Endothelial cell of umbilical vein (primary cell): ENCODE data around the gene ARMH3. TPM values are rescaled to one million over a fixed set of nuclear protein-coding genes. Genes with fewer than 3 reads are reported as not detected.

Experiments used
- BruUV-seq: library from RNA; stranded (reverse); fragments of 400-500 nt; replicated peaks from 2 replicates; lab custom pipeline; 2021; lab: Mats Ljungman, UMichigan
- CTCF ChIA-PET: fragments of 300-600, 350-600 bp; sonication (Branson Sonifier 250); formaldehyde crosslinking; loops from one replicate; lab custom pipeline; 2021; ENCODE audit warnings: antibody characterized with exemption, inconsistent platforms; lab: Charles Lee
- POLR2A ChIA-PET: fragments of 300-600, 350-600 bp; sonication (Branson Sonifier 250); formaldehyde crosslinking; loops from one replicate; lab custom pipeline; 2021; ENCODE audit warnings: antibody characterized with exemption, inconsistent platforms; lab: Charles Lee
- DNase-seq: peaks from one replicate; pipeline ENCODE4 v3.0.0-alpha.2; 2011; ENCODE audit warnings: low read depth, low spot score
- FAIRE-seq: peaks from 2 replicates; lab custom pipeline; 2011; peaks lifted over from hg19 to GRCh38; lab: Jason Lieb, UNC
- H2AFZ ChIP-seq: 2 replicates; pipeline ENCODE4 v1.6.0; 2012; ENCODE audit warnings: low read depth, low read length, control low read depth, inconsistent platforms
- H3K27ac ChIP-seq: 2 replicates; pipeline ENCODE4 v1.5.1; 2011; ENCODE audit warnings: low read depth, mild to moderate bottlenecking, control low read depth, low read length, moderate library complexity; ENCODE audit not compliant: insufficient read depth
- H3K27me3 ChIP-seq, 2 experiments: 2 replicates each; pipeline versions ENCODE4 v1.6.0 to v1.6.1; 2011; ENCODE audit warnings: low read length in 2 of 2, mixed read lengths in 1 of 2; ENCODE audit not compliant: control insufficient read depth in 2 of 2, insufficient read depth in 2 of 2
- H3K36me3 ChIP-seq, 2 experiments: 2 replicates in 1 of 2; 3 replicates in 1 of 2; pipeline ENCODE4 v1.5.1; 2011; ENCODE audit warnings: low read length in 2 of 2, mild to moderate bottlenecking in 1 of 2, moderate library complexity in 1 of 2; ENCODE audit not compliant: control insufficient read depth in 2 of 2, insufficient read depth in 2 of 2; ENCODE audit errors: extremely low read depth in 1 of 2
- H3K4me1 ChIP-seq: 3 replicates; pipeline ENCODE4 v1.5.1; 2011; ENCODE audit warnings: mild to moderate bottlenecking, low read length; ENCODE audit not compliant: control insufficient read depth, insufficient read depth; ENCODE audit errors: extremely low read depth
- H3K4me2 ChIP-seq: 2 replicates; pipeline ENCODE4 v1.6.1; 2011; ENCODE audit warnings: low read length, control low read depth, mixed read lengths; ENCODE audit not compliant: insufficient read depth
- H3K4me3 ChIP-seq, 3 experiments: fragments of 200-600 bp in 1 of 3; sonication (generic), shearing (Covaris generic) in 1 of 3; replicated peaks in 1 of 3; 2 replicates each; pipeline ENCODE4 v1.5.1; 2011 to 2016; ENCODE audit warnings: control low read depth in 3 of 3, low read length in 3 of 3, mild to moderate bottlenecking in 2 of 3, inconsistent platforms in 1 of 3, low read depth in 1 of 3, moderate library complexity in 1 of 3; ENCODE audit not compliant: insufficient read depth in 1 of 3
- H3K79me2 ChIP-seq: 2 replicates; pipeline ENCODE4 v1.6.0; 2012; ENCODE audit warnings: low read length, inconsistent platforms; ENCODE audit not compliant: control insufficient read depth, insufficient read depth
- H3K9ac ChIP-seq: replicated peaks from 2 replicates; pipeline ENCODE3; 2011; ENCODE audit warnings: low read length, control low read depth; ENCODE audit not compliant: insufficient read depth; ENCODE audit errors: extremely low read depth
- H3K9me1 ChIP-seq: replicated peaks from 3 replicates; pipeline ENCODE4 v1.6.0; 2011; ENCODE audit warnings: mild to moderate bottlenecking, low read length; ENCODE audit not compliant: control insufficient read depth, insufficient read depth; ENCODE audit errors: extremely low read depth
- H3K9me3 ChIP-seq: replicated peaks from 2 replicates; pipeline ENCODE4 v1.5.1; 2012; ENCODE audit warnings: low read length, inconsistent platforms; ENCODE audit not compliant: control insufficient read depth, insufficient read depth
- H4K20me1 ChIP-seq: replicated peaks from 2 replicates; pipeline ENCODE3; 2011; ENCODE audit warnings: mild to moderate bottlenecking, low read length; ENCODE audit not compliant: control insufficient read depth, insufficient read depth; ENCODE audit errors: extremely low read depth
- CTCF ChIP-seq, 2 donors: IDR thresholded peaks; 1 replicate in 1 of 2; 2 replicates in 1 of 2; pipeline ENCODE4 v1.5.1; 2011; ENCODE audit warnings: low read length in 2 of 2, mild to moderate bottlenecking in 2 of 2, moderate library complexity in 2 of 2, control low read depth in 1 of 2, inconsistent platforms in 1 of 2, low read depth in 1 of 2; ENCODE audit not compliant: insufficient read depth in 1 of 2; ENCODE audit errors: extremely low read depth in 1 of 2
- EZH2 ChIP-seq: IDR thresholded peaks from 2 replicates; pipeline ENCODE4 v1.6.1; 2012; ENCODE audit warnings: borderline replicate concordance, low read depth, mild to moderate bottlenecking, moderate library complexity, low read length, inconsistent platforms; ENCODE audit not compliant: severe bottlenecking
- FOS ChIP-seq: IDR thresholded peaks from 2 replicates; pipeline ENCODE4 v1.6.1; 2011; ENCODE audit warnings: mild to moderate bottlenecking, low read length, moderate library complexity, borderline replicate concordance; ENCODE audit not compliant: insufficient read depth
- JUN ChIP-seq: IDR thresholded peaks from 2 replicates; pipeline ENCODE4 v1.6.1; 2011; ENCODE audit warnings: borderline replicate concordance, low read depth; ENCODE audit not compliant: insufficient read length, insufficient read depth
- MAX ChIP-seq: IDR thresholded peaks from 2 replicates; pipeline ENCODE4 v1.6.1; 2011; ENCODE audit not compliant: insufficient read depth, insufficient read length
- MYC ChIP-seq: IDR thresholded peaks from one replicate; pipeline ENCODE4 v1.6.1; 2011; ENCODE audit warnings: mild to moderate bottlenecking, low read depth, low read length
- POLR2A ChIP-seq: IDR thresholded peaks from 2 replicates; pipeline ENCODE4 v1.6.1; 2012; ENCODE audit warnings: low read depth, mild to moderate bottlenecking, control low read depth, low read length
- POLR2AphosphoS5 ChIP-seq: IDR thresholded peaks from 2 replicates; pipeline ENCODE4 v1.6.1; 2012; ENCODE audit warnings: low read depth, mild to moderate bottlenecking, control low read depth, low read length, moderate library complexity; ENCODE audit not compliant: insufficient read depth
- dilution Hi-C: fragments of 300-500 bp; cut with MboI; formaldehyde crosslinking; loops from one replicate; pipeline ENCODE4 v1.15.0; 2019; ENCODE audit warnings: low sequenced_read_pairs; ENCODE audit not compliant: extremely low pct_ligation_motif_present
- intact Hi-C: fragments of 100-400 bp; cut with micrococcal nuclease; formaldehyde crosslinking; loops from one replicate; pipeline ENCODE4 v1.10.0; 2022
- polyA plus RNA-seq, 4 experiments: library from polyadenylated mRNA; depleted of rRNA in 3 of 4; stranded (reverse) in 3 of 4; unstranded in 1 of 4; fragments of >200 nt; gene quantifications; 2 replicates each; pipeline versions ENCODE4 v1.2.1 to v1.2.3, GENCODE V29; 2011 to 2012; ENCODE audit warnings: missing spikeins in 1 of 4
- total RNA-seq: library from RNA; stranded (reverse); gene quantifications from 2 replicates; pipeline ENCODE4 v1.2.3, GENCODE V29; 2021

Gene ARMH3
- total and polyA plus RNA-seq, 2 donors (not counting 3 experiments of a cell fraction or from before 2014, with no cell fraction given): 13.1 to 17.6 TPM

GRCh38 chr10:102009801-102010425, 46.1 kb downstream of the ARMH3 start:
- Histone ChIP-seq H3K27ac (no peak overlapping the region), H2AFZ (no peak overlapping the region), H3K9me3 (no peaks in the 10 kb centered on the region), H3K4me2 (no peak overlapping the region), H3K79me2 (no peaks in the 10 kb centered on the region), H4K20me1 (no peaks in the 10 kb centered on the region), H3K36me3 (peaks cover 0 to 4% of the 10 kb centered on the region in 2 experiments), H3K9me1 (no peaks in the 10 kb centered on the region), H3K27me3 (no peaks in the 10 kb centered on the region), H3K4me3 (no peak overlapping the region), H3K9ac (no peak overlapping the region), H3K4me1 (no peaks in the 10 kb centered on the region)
- ChIA-PET CTCF (interaction anchor here (0.6 to 9.8 kb wide), 74 partner anchors 8 to 796 kb away, joined by 3 to 742 read pairs (median 6); partner anchors contain the start of genes ARMH3, KCNIP2, NPM3 and OGA), POLR2A (interaction anchor here (0.6 to 2.3 kb wide), 3 partner anchors 103 to 169 kb away, joined by 4 to 10 read pairs (median 6); no protein-coding TSS in a partner anchor)
- BruUV-seq: no TSS peak
- intact Hi-C loops: loop anchor here (1.0 kb wide), 4 partner anchors 63 to 174 kb away; no protein-coding TSS in a partner anchor
- DNase-seq: peak; percentile 83
- dilution Hi-C loops: no loop called here
- peak; percentile 93 for FAIRE-seq
- TF ChIP-seq POLR2A (no peak), FOS (peak; percentile 25), POLR2AphosphoS5 (peak; percentile 18), JUN (no peak), CTCF (IDR thresholded peaks at IDR 0.05; ENCODE audit: extremely low read depth in 1 of 2, insufficient read depth in 1 of 2, low read depth in 1 of 2, low read length in 2 of 2) (peak; percentile 85 to 94), EZH2 (no peak), MAX (no peak), MYC (no peak)
